ENCODE results near the gene PDIA2.
"Not testable (repeated sequence)": the region's sequence is repeated elsewhere in the genome, so short reads cannot be mapped to it uniquely, and the experiment has no call there.

PDIA2 gene, protein sequence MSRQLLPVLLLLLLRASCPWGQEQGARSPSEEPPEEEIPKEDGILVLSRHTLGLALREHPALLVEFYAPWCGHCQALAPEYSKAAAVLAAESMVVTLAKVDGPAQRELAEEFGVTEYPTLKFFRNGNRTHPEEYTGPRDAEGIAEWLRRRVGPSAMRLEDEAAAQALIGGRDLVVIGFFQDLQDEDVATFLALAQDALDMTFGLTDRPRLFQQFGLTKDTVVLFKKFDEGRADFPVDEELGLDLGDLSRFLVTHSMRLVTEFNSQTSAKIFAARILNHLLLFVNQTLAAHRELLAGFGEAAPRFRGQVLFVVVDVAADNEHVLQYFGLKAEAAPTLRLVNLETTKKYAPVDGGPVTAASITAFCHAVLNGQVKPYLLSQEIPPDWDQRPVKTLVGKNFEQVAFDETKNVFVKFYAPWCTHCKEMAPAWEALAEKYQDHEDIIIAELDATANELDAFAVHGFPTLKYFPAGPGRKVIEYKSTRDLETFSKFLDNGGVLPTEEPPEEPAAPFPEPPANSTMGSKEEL

DNA sequence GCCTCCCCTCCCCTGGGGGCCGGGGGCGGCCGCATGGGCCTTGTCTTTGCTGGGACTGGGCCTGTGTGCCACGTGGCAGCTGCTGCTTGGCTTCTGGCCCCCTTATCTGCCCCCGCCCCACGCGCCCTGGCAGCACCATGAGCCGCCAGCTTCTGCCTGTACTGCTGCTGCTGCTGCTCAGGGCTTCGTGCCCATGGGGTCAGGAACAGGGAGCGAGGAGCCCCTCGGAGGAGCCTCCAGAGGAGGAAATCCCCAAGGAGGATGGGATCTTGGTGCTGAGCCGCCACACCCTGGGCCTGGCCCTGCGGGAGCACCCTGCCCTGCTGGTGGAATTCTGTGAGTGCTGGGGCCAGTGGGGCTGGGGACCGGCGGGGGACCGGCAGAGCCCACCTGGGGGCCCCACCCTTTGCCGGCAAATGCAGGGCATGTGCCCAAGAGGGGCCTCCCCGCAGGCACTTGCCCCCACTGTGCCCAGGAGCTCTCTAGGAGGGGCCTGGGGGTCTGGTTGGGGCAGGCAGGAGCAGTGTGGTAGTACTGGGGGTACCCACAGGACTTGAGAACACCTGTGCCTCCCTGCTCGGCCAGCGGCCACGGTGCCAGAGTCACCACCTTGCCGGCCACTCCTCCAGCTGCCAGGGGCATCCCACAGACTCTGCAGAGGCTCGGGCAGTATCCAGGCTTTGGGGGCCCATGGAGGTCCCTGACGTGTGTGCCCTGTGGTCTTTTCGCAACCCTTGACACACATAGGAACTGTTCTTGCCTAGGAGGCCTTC is at the start of gene PDIA2:
TSS of gene PDIA2 (plus strand) at position 132 of the 773 bp plus-strand sequence. CDS start at position 138, 6 bp downstream.
- DNase-seq = no peak

DNA sequence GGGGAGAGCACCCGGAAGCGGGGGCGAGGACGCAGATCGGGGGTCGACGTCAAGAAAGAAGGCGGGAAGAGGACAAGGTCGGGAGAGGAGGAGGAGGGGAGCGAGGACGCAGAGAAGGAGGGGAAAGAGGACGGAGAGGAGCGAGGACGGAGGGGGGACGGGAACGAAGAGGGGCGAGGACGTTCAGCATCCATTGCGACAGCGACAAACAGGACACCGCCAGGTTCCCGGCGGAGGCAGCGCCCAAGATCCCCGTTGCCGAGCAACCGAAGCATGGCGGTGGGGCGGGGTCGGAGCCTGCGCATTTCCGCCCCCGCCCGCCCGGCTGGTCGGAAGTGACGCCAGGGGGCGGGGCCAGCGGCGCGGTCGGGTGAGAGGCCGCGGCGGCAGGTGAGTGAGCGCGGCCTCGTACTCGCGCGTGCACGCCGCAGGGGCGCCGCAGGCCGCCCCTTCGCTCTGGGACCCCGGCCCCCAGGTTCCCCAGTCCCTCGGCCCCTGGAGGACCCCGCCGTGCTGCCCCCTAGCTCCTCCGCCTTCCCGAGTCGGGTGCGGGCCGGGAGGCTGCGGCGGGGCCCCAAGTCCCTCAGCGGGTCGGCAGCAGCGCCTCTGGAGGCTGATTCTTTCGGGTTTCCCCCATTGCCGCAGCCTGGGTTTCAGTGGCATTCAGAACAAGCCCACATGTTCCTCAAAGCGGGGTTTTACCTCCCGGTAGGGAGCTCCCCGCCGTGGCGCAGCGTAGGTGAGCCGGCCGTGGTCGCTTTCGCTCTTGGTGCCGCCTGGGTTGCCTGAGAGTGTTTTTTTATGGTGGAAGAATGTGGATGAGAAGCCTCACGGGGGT is 48.3 kb upstream of the PDIA2 start, which contains the start of gene FAM234A:
TSS of gene FAM234A (plus strand) at position 354 of the 838 bp plus-strand sequence. CDS start 19,593 bp downstream, outside the sequence.
- peak; percentile 78 for DNase-seq

DNA sequence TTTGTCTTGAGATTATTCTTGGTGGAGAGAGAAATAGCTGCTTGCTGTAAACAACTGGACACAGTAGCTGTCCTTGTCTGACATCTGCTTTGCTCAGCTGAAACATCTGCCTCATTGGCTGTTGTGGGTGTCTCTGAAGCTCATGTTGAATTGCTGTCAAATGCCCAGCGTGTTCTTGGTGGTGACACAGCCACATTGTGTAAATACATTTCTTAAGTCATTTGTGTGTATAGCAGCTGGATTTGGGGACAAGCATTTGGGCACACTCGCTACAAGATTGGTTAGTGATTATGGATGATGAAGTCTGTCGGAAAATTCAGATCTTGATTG is 43.1 kb upstream of the PDIA2 start:
- no peak for DNase-seq

DNA sequence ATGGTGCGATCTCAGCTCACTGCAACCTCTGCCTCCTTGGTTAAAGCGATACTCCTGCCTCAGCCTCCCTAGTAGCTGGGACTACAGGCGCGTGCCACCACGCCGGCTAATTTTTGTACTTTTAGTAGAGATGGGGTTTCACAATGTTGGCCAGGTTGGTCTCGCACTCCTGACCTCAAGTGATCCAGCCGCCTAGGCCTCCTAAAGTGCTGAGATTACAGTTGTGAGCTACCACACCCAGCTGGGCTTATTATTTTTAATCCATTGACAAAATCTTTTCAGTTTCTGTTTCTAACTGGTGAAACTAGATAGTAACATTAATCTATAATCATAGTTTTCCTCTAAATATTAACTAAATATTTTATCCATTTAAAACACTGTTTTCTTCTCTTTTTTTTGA is 42.4 kb upstream of the PDIA2 start:
- no peak for DNase-seq

DNA sequence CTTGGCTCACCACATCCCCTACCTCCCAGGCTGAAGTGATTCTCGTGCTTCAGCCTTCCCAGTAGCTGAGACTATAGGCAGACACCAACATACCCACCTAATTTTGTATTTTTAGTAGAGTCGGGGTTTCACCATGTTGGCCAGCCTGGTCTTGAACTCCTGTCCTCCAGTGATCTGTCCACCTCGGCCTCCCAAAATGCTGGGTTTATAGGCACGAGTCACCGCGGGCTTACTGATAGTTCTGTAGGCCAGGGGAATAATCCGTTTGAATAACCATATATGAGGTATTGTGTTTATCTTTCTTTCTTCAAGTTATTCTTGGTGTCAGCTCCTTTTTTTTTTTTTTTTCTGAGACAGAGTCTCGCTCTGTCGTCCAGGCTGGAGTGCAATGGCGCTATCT is 40.7 kb upstream of the PDIA2 start:
- DNase-seq = no peak

DNA sequence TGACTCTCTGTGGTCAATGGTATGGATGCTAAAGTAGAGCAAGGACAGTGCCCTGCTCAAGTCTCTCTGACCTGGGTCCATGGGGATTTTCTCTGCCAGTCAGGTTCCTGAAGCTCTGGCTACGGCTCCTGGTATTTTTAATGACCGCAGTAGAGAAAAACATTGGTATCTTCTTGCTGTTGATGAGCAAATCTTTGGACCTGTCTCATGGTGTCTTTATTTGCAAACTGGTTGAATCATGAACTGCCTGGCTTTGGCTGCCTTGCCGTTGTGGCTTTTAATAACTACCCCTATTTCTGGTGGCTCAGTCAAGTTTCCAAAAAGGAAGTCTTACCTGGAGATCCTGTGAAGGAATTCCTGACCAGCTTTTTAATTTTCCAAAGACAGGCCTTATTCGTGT is 39.6 kb upstream of the PDIA2 start:
- no peak for DNase-seq

DNA sequence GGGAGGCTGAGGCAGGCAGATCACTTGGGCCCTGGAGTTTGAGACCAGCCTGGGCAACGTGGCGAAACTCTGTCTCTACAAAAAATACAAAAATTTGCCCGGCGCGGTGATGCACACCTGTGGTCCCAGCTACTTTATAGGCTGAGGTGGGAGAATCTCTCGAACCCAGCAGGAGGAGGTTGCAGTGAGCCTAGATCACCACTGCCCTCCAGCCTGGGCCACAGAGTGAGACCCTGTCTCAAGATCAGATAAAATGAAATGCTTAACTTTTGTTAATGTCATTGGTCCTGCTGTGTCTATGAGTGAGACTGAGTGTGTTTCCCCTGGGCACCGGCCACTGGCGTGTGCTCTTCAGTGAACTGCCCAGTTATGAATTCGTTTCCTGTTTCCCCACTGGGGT is 37.9 kb upstream of the PDIA2 start:
- no peak for DNase-seq

DNA sequence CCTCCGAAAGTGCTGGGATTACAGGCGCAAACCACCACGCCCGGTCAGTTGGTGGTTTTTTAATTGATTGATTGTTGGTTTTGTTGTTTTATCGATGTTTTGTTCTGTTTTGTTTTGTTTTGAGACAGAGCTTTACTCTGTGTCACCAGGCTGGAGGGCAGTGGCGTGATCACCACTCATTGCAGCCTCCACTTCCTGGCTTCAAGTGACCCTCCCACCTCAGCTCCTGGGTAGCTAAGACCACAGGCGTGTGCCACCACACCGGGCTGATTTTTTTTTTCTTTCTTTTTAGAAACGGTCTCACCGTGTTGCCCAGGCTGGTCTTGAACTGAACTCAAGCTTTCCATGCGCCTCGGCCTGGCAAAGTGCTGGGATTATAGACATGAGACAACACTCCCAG is 35.9 kb upstream of the PDIA2 start:
- DNase-seq = no peak

DNA sequence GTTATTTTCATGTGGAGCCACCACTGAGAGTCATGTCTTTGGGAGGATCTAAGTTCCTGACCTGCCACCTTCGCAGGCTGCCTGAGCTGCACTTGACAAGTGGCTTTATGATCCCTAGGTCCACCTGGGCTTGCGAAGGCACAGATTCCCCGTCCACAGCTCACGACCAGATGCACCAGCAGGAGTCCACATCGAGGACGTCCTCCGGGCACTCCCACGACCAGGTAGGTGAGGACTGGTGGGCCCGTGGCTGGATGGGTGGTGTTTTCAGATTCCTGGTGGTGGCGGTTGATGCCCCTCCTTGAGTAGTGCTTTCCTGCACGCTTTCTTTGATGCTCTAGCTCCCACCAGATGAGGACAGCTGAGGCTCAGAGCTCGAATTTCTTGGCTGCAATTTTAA is 33.5 kb upstream of the PDIA2 start:
- DNase-seq = no peak

DNA sequence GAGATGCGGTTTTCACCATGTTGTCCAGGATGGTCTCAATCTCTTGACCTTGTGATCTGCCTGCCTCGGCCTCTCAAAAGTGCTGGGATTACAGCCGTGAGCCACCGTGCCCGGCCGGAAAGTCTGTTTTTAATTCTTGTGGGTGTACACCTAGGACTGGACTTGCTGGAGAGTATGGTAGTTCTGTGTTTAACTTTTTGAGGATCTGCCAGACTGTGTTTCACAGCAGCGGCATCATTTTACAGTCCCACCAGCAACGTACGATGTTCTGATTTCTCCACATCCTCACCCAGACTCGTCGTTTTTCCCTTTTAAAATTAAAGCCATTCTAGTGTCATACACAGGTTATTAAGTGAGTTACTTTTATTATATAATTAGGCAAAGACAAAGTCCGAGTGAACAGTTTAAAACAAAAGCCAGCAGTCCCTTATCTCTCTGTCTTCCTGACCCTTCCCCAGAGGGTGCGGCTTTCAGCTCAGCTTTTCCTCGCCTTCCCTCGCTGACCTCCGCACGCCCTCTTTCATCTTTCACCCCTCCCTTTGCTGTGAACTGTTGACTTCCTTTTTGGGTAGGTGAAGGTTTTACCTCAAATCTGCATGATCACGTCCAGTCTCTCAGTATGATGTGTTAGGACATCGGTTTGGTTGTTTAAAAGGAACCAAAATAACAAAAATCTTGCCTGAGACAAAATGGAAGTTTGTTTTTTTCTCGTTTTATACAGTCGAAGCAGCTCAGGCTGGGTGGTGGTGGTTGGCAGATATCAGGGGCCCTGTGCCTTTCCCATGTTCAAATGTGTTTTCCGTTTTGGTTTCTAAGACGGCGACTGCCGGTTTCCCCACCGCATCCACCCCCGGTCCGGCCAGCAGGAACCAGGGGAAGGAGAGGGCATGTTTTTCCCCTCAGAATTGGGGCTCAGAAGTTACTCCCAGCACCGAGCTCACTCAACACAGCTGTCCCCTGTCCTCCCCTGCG is 30.3 kb upstream of the PDIA2 start:
- DNase-seq = no peak

DNA sequence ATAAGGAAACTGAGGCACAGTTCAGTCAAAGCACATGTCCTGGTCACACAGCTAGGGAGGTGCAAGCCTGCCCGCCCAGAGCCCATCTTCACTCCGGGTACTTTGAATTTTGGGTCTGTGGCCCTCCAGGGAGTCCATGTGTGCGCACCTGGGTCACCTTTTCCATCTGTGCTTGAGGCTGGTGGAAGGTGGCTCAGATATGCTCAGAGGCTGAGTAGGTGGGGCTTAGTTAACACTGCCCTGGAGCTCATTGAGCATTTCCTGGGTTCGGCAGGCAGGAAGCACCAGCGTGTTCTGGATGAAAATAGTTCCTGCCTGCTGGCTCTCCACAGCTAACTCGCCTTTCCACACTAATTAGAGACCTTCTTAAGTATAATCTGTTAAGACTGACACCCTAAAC is 29.1 kb upstream of the PDIA2 start:
- no peak for DNase-seq

DNA sequence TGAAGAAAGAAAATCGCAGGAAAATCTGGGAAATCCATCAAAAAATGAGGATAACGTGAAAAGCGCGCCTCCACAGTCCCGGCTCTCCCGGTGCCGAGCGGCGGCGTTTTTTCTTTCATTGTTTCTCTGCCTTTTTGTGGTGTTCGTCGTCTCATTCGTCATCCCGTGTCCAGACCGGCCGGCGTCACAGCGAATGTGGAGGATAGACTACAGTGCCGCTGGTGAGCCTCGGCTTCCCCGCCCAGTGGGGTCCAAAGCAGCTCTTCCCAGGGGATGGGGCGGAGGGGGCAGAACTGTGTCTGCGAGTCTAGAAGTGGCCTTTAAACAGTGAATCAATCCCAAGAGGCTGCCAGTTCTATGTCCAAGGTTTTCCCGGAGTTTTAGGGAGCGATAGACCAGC is 28.5 kb upstream of the PDIA2 start:
- DNase-seq = no peak

DNA sequence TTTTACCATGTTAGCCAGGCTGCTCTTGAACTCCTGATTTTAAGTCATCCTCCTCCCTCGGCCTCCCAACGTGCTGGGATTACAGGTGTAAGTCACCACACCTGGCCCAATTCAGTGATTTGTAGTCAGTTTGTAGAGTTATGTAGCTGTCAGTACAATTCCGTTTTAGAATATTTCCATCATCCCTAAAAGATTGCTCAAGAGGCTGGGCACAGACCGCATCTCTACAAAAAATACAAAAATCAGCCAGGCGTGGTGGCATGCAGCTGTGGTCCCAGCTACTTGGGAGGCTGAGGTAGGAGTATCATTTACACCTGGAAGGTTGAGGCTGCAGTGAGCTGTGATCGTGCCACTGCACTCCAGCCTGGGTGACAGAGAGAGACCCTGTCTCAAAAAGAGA is 27.8 kb upstream of the PDIA2 start:
- no peak for DNase-seq

DNA sequence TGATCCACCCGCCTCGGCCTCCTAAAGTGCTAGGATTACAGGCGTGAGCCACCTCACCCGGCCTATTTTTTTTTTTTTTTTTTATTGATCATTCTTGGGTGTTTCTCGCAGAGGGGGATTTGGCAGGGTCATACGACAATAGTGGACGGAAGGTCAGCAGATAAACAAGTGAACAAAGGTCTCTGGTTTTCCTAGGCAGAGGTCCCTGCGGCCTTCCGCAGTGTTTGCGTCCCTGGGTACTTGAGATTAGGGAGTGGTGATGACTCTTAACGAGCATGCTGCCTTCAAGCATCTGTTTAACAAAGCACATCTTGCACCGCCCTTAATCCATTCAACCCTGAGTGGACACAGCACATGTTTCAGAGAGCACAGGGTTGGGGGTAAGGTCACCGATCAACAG is 24.9 kb upstream of the PDIA2 start:
- DNase-seq = not testable (repeated sequence)

DNA sequence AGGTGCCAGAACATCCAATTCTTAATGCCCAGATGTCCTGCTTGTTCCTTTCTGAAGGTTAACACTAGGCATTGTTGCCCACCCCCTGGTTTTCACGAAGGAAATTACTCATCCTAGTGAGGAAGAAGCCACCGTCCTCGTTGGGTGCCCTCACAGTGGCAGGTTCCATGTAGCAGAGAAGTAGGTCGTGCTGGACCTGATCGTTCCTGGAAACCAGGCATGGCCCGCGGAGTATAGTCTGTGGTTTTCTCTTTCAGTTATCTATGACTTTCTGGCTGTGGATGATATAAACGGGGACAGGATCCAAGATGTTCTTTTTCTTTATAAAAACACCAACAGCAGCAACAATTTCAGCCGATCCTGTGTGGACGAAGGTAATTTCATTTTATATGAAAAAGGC is 23.7 kb upstream of the PDIA2 start:
- DNase-seq = no peak

DNA sequence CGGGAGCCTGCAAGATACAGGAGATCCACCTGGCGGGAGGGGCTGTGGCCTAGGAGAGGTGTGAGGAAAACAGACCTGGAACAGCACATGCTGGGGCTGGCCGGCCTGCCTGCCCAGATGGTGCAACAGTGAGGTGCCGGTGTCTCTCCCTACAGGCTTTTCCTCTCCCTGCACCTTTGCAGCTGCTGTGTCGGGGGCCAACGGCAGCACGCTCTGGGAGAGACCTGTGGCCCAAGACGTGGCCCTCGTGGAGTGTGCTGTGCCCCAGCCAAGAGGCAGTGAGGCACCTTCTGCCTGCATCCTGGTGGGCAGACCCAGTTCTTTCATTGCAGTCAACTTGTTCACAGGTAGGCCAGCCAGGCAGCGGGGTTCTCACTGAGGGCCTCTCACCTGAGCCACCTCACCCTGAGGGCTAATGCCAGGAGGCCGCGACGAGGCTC is 23.1 kb upstream of the PDIA2 start:
- no peak for DNase-seq

DNA sequence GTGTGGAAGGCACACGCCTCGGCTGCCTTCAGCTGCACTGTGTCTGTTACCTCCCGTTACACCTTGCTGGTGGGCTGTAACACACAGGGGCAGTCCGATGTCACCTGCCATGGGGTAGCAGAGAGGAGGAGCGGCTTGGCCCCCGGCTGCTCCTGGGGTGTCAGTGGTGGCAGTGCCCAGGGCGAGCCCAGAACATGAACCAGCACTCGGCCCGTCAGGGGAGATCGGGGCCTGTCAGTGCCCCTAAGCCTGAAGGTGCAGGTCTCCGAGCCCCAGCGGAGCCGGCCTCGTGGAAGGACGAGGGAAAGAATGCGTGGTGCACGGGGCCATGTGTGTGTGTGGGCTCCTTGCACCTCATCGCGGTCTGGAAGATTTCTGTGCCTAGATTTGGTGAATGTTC is 22.6 kb upstream of the PDIA2 start:
- DNase-seq = no peak

DNA sequence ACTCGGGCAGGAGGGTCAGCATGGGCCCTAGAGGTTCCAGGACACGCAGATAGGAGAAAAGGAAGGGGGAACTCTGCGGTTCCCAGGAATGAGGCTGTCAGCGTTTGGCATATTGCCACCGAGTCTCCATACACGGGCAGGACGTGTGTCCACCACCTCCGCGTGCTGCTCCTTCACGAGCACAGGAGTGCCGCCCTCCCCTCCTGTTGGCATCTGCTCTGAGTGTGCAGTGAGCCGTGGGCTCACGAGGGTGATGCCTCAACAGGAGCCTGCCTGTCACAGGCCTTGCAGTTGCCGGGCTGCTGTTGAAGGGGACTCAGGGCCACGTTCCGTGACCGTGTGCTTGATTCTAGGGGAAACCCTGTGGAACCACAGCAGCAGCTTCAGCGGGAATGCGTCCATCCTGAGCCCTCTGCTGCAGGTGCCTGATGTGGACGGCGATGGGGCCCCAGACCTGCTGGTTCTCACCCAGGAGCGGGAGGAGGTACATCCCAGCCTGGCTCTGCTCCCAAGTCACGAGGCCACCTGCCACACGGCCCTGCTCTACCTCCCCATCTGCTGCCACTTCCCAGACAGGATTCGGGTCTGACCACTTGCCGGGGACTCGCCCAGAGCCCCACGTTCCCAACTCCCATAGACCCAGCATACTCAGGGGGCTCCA is 21.8 kb upstream of the PDIA2 start:
- DNase-seq = no peak

DNA sequence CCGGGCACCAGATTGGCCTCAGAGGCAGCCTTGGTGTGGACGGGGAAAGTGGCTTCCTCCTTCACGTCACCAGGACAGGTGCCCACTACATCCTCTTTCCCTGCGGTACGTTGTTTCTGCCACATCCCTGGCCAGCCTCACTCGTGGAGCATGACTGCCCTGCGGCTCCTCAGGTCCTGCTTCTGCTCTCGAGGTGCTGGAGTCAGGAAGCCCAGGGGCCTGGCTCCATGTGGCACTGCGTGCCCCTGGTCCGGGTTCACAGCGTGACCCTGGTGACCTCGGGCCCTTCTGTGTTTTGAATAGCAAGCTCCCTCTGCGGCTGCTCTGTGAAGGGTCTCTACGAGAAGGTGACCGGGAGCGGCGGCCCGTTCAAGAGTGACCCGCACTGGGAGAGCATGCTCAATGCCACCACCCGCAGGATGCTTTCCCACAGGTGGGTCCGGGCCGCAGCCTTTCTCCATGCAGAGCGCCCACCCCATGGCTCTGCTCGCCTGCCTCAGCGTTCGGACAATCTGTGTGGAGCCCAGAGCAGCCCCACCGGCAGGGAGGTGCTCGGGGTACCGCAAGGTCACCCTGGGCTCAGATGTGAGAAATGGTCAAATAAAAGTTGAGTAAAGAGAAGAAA is 20.7 kb upstream of the PDIA2 start:
- no peak for DNase-seq

DNA sequence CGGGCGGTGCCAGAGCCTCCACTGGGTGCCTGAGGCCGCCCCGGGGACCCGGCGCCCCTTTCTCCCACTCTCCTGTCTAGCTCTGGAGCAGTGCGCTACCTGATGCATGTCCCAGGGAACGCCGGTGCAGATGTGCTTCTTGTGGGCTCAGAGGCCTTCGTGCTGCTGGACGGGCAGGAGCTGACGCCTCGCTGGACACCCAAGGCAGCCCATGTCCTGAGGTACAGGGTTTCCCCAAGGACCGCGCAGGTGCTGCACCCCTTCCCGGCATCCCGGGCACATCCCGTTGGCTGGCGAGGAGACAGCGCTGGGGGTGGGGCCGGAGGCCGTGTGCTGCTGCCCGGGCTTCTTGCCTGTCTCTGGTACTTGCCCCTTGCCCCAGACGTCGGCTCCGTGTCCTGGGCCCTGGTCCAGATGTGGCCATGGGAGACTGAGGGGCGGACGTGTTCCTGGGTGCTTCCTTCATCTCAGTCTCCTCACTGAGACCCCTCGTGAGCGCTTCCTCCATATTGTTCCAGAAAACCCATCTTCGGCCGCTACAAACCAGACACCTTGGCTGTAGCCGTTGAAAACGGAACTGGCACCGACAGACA is 19.7 kb upstream of the PDIA2 start:
- no peak for DNase-seq

All from NCI-H446 treated with DMSO at 0.1 percent for 48 hours (cell line).